Measurements from ENCODE around the gene MAPKAP1.
A peak's percentile ranks its signal among the peaks of the same experiment; 100 is the strongest.

Gene MAPKAP1

GRCh38 chr9:125646621-125647100 lies 60.3 kb downstream of the MAPKAP1 start:
- DNase-seq (ENCODE audit: insufficient read length, low spot score) (no peak), FAIRE-seq (no peak)

GRCh38 chr9:125646217-125646616 lies 60.8 kb downstream of the MAPKAP1 start:
- FAIRE-seq (no peak), DNase-seq (ENCODE audit: insufficient read length, low spot score) (no peak)

- no peak for FAIRE-seq
- DNase-seq (ENCODE audit: insufficient read length, low spot score), result no peak
These were observed 62.0 kb downstream of the MAPKAP1 start for GRCh38 chr9:125644819-125645507.

DNA sequence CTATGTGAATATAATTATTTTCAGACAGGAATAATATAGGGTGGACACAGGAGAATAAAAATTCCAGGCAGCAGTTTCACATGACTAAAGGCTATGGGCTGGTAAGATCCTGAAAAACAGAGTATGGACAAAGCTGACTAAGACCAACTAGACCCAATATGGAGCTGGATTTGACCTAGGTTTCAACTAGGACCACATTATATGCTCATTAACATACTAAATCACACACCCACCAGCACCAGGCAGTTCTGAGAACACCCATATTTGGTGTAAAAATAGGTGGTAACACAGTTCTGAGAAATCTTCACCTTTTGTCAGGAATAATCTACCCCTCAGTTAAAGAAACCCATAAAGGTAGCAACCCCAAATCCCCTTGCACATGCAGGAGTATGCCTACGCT lies 64.7 kb downstream of the MAPKAP1 start:
- no peak for FAIRE-seq

DNA sequence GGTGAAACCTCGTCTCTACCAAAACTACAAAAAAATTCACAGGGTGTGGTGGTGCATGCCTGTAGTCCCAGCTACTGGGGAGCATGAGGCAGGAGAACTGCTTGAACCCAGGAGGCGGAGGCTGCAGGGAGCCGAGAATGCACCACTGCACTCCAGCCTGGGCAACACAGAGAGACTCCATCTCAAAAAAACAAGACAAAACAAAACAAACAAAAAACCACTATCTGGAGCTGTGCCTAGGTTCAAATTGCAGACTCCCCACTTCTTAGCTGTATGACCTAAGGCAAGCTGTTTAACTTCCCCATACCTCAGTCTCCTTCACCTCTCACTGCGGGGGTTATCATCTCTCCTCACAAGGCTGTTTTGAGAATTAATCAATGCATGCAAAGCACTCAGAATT lies 68.0 kb downstream of the MAPKAP1 start:
- DNase-seq (ENCODE audit: insufficient read length, low spot score), result no peak
- FAIRE-seq, result no peak

More for the DNA sequence above, 64.7 kb downstream of the MAPKAP1 start:
- no peak for DNase-seq (ENCODE audit: insufficient read length, low spot score)

DNA sequence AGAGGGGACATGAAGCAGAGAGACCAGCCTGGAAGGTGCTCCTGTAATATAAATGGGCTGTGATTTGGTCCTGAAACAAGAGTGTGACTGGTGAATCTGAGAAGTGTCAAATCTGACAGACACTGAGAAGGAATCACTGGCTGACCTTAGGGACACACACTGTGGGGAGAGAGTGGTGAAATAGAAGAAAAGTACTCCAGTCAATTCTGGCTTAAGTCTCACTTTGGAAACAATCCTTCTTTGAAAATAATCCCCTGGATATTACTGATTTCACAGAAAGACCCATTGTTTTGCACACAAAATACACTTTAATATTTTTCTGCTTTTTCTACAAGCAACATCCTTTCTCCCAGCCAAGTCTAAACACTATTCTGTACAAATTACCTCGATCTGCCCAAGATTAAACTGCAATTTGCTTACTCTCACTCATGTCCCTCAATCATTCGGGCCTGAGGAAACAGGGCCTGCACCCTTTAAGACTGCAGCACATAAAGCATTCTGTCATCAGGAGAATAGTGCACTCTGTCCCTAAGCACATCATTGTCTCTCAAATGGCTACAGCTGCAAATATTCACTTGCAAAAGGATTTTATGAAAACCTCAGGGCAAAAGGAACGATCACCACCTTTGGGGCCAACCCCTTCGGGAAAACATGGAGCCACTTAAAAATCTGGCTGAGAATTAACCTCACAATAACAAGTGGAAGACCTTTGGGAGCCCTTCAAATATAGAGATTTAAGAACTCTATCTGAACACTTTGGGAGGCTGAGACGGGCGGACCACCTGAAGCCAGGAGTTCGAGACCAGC lies 68.6 kb downstream of the MAPKAP1 start:
- no peak for FAIRE-seq
- DNase-seq (ENCODE audit: insufficient read length, low spot score), result no peak

GRCh38 chr9:125637241-125637640 lies 69.8 kb downstream of the MAPKAP1 start:
- DNase-seq (ENCODE audit: insufficient read length, low spot score) (no peak), FAIRE-seq (no peak)

DNA sequence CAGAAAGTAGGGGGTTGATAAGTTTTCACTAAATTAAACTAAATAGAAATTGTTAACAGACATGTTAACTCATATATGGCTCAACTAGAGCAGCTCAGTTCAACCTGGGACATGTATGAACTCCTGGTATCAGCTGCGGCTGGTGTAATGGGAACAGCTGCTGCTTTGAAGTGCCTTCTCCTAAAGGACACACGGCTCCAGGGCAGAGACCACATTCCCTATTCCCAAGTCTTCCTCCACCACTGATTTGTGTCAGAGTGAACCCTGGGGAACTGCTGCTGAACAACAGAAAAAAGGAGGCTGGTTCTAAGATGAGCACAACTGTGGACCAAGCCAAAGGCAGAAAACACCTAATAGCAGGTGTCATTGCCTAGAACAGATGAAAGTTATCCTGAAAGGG lies 71.1 kb downstream of the MAPKAP1 start:
- FAIRE-seq (no peak), DNase-seq (ENCODE audit: insufficient read length, low spot score) (no peak)

DNA sequence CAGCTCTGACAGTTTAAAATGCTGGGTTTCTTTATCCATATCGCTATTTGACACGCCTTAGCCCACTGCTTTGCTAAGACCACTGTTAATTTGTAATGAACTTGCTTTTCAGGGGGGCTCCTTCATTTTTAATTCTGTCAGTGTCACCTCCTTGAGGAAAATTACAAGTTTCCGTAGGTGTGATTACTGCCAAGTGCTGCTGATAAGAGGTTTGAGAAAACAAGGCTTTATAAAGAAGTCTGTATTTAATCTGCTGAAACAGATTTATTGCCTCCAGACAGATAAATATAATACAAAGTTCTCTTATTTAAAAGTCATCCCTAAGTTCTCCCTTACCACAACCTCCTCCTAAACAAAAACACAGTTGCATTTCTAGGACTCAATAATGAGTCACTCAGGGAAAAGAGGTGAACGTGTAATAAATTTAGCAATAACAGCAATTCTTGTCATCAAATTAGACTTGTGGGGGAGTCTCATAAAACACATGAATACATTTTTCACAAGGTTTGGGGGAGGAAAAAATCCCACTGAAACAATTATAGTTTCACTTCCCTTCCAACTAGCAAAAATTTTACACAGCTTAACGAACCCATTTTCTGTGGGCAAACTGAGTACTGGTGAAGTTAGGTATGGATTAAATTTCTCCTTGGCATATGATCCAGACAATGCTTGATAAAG lies 72.8 kb downstream of the MAPKAP1 start:
- DNase-seq (ENCODE audit: insufficient read length, low spot score), result no peak
- no peak for FAIRE-seq

DNA sequence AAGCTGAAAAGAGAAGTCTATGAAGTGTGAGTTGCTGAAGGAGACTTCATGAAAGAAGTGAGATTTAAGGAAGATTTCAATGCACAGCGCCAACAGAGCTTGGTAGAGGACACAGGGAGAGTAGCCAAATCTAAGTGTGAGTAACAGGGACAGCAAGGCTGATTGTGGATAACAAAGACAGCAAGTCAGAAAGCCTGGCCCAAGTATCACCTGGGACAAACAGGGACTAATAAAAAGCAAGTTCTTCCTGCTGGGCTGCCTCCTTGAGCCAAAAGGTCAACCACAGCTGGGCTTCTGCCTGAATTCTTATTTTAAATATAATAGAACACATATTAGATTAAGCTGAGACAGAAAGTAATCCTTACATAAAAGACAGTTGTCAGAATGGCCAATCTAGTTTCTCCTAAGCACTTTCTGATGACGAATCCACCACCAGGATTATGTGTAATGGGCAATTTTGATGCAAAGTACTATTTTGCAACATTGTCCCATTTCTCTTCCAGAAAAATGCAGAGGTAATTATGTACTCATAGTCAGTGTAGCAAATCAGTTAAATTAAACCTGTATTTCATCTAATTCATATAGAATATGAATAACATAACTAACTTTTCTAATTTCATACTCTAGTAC lies 73.8 kb downstream of the MAPKAP1 start:
- DNase-seq (ENCODE audit: insufficient read length, low spot score) (no peak), FAIRE-seq (no peak)

DNA sequence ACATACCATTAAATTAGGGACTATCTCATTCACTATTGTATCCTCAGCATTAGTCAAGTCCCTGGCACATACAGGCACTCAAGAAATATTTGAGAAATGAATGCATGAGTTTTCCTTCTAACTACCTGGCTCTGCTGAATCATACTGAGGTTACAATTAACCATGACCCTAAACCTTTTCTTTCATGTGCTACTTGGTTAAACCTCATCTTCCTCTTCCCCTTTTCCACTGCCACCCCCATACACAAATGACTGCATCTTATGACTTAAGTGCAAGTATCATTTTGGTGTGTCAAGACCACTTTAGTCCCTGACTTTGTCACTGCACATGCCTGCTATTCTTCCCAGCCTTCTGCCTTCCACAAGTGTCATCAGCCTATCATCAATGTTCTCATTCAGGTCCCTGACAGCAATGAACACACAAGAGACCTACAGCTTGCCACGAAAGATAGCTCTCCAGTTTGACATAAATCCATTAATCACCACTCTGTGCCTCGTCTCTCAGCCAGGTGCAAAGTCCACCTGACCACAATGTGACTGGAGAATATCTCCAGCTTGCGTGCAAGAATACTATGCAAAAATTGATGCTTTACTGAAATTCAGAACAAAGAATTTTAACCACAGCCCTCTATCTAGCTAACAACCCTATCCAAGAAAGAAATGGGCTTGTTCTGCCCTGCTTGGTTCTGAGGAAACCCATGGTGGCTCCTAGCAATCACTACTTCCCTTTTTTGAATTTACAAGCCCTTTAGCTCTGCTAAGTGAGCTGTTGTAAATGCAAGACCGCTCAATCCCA lies 74.5 kb downstream of the MAPKAP1 start:
- FAIRE-seq (no peak), DNase-seq (ENCODE audit: insufficient read length, low spot score) (no peak)

GRCh38 chr9:125631391-125632085 lies 75.5 kb downstream of the MAPKAP1 start:
- DNase-seq (ENCODE audit: insufficient read length, low spot score) (peak; percentile 32), FAIRE-seq (no peak)

- no peak for DNase-seq (ENCODE audit: insufficient read length, low spot score)
- no peak for FAIRE-seq
These were observed 76.6 kb downstream of the MAPKAP1 start for GRCh38 chr9:125630436-125630835.

DNA sequence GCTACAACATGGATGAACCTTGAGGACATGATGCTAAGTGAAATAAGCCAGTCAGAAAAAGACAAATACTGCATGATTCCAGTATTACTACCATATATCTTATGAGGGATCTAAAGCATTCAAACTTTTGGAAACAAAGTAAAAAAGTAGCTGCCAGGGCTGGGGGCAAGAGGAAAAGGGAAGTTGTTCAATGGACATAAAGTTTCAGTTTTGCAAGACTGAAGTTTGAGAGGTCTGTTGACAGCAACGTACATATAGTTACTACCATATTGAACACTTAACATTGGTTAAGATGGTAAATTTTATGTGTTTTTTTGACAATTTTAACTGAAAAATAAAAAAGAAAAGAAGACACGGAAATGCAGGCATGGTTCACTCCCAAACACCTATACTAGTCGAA lies 77.6 kb downstream of the MAPKAP1 start:
- no peak for DNase-seq (ENCODE audit: insufficient read length, low spot score)
- no peak for FAIRE-seq

- FAIRE-seq (no peak), DNase-seq (ENCODE audit: insufficient read length, low spot score) (no peak)
These were observed 80.8 kb downstream of the MAPKAP1 start for GRCh38 chr9:125626187-125626586.

DNA sequence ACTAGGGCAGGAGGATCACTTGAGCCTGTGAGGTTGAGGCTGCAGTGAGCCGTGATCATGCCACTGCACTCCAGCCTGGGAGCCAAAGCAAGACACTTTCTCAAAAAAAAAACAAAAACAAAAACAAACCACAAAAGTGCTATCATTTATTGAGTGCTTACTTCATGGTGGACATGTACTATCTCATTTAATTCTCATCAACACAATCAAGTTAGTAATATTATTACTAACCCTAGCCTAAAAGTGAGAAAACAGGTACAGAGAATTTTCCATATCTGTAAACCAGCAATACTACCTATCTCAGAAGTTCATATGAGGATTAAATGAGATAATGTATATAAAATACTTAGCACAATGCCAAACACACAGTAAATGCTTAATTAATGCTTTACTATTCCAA lies 85.8 kb downstream of the MAPKAP1 start:
- FAIRE-seq, result no peak
- DNase-seq (ENCODE audit: insufficient read length, low spot score), result no peak

GRCh38 chr9:125620216-125620615 lies 86.8 kb downstream of the MAPKAP1 start:
- no peak for FAIRE-seq

GRCh38 chr9:125617087-125617486 lies 89.9 kb downstream of the MAPKAP1 start:
- no peak for FAIRE-seq
- DNase-seq (ENCODE audit: insufficient read length, low spot score), result no peak

More at GRCh38 chr9:125620216-125620615, 86.8 kb downstream of the MAPKAP1 start:
- no peak for DNase-seq (ENCODE audit: insufficient read length, low spot score)

DNA sequence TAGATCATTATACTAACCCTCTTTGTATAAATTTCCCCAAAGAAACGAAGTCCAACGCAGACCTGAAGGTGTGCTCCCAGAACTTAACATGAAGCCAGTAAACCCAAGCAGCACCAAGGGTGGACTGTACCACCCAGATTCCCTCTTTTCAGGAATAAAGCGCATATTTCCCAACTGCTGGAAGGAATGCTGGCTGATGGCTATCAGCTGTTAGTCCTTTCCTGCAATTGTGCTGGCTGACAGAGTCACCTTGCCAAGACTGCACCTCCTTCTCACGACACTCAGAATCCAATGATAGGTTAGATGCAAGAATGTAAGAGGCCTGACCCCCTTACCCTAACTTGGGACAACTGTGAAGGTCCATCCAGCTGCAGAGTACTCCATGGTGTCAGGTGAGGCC lies 93.9 kb downstream of the MAPKAP1 start:
- DNase-seq (ENCODE audit: insufficient read length, low spot score), result no peak
- no peak for FAIRE-seq

DNA sequence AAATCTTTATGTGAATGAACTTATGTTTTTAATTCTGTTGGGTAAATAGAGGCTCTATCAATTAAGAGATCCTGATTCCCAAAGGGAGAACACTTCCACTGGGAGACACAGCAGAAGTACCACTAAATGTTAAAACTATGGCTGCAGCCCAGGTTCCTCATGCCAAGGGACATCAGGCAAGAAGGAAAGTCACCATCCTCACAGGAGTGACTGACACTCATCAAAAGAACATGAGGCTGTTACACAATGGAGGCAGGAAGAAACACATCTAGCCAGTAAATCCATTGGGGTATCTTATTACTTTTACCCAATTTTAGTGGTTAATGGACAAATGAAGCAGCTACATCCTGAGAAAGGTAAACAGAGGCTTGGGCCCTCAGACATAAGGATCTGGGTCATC lies 94.4 kb downstream of the MAPKAP1 start:
- DNase-seq (ENCODE audit: insufficient read length, low spot score), result no peak
- no peak for FAIRE-seq

Measured in HTR-8/SVneo (cell line).